ENCODE data around the gene LYVE1. TPM values are rescaled to one million over a fixed set of nuclear protein-coding genes. Genes with fewer than 3 reads are reported as not detected.

LYVE1 gene
- total and polyA plus RNA-seq, 2 donors from 2014 or later: 10.0 to 101 TPM

DNA sequence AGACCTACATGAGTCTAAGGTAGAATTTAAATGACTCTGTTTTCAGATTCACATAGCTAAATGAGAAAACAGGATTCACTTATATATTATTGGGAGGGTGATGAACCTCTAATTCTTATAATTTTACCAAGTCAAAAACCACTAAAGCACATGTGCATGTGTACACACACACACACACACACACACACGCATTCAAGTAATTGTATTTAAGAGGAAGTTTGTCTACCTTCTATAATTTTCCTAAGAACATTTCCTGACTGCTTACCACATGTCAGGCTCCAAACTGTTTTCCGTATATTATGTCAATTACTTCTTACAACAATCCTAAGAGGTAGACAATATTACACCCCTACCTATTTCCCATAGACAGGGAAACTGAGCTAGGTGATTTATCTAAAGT, 34.1 kb downstream of the LYVE1 start:
- FAIRE-seq: no peak

DNA sequence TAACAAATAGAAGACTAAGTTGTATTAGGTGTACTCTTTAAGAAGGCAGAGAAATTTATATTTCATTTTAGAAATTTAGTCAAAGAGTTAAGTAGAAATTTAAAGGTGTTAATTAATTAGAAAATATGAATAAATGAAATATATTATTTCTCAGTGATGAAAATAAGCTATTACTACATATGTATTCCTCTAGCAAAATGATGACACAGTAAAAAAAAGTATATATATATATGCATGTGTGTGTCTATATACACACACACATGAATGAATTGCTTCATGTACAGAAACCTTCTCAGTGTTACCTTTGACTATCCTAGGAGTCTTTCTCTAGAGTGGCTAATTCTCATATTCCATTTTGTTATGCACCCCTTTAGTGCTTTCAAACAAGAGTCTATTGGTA, 35.1 kb downstream of the LYVE1 start:
- intact Hi-C loops (cut with DNase I): no loop called here
- TF ChIP-seq, protein P1, sequence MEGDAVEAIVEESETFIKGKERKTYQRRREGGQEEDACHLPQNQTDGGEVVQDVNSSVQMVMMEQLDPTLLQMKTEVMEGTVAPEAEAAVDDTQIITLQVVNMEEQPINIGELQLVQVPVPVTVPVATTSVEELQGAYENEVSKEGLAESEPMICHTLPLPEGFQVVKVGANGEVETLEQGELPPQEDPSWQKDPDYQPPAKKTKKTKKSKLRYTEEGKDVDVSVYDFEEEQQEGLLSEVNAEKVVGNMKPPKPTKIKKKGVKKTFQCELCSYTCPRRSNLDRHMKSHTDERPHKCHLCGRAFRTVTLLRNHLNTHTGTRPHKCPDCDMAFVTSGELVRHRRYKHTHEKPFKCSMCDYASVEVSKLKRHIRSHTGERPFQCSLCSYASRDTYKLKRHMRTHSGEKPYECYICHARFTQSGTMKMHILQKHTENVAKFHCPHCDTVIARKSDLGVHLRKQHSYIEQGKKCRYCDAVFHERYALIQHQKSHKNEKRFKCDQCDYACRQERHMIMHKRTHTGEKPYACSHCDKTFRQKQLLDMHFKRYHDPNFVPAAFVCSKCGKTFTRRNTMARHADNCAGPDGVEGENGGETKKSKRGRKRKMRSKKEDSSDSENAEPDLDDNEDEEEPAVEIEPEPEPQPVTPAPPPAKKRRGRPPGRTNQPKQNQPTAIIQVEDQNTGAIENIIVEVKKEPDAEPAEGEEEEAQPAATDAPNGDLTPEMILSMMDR (IDR thresholded peaks at IDR 0.05; ENCODE audit: borderline replicate concordance, extremely low read depth, insufficient read depth): no peak
- Histone ChIP-seq H3K9ac (ENCODE audit: low read length in 3 of 3) (no peak overlapping the region), H3K36me3 (ENCODE audit: control insufficient read depth in 2 of 3, insufficient read depth in 3 of 3, low read length in 3 of 3) (peaks cover 7 to 17% (median 9%) of the 10 kb centered on the region in 3 donors), H3K4me1 (ENCODE audit: control insufficient read depth in 2 of 3, insufficient read depth in 2 of 3, low read depth in 1 of 3, low read length in 3 of 3) (no peaks in the 10 kb centered on the region), H3K27ac (ENCODE audit: low read depth in 2 of 2, low read length in 2 of 2) (no peak overlapping the region), H3K4me3 (ENCODE audit: low read length in 3 of 3) (no peak overlapping the region), H3K9me3 (ENCODE audit: control insufficient read depth in 2 of 3, insufficient read depth in 1 of 3, low read length in 3 of 3) (no peaks in the 10 kb centered on the region), H3K27me3 (ENCODE audit: control insufficient read depth, insufficient read depth, low read length) (no peaks in the 10 kb centered on the region)
- DNase-seq (no peak), FAIRE-seq (no peak)

More for the DNA sequence above, 34.1 kb downstream of the LYVE1 start:
- Histone ChIP-seq H3K9me3 (ENCODE audit: control insufficient read depth in 2 of 3, insufficient read depth in 1 of 3, low read length in 3 of 3) (no peaks in the 10 kb centered on the region), H3K27ac (ENCODE audit: low read depth in 2 of 2, low read length in 2 of 2) (no peak overlapping the region), H3K27me3 (ENCODE audit: control insufficient read depth, insufficient read depth, low read length) (no peaks in the 10 kb centered on the region), H3K4me1 (ENCODE audit: control insufficient read depth in 2 of 3, insufficient read depth in 2 of 3, low read depth in 1 of 3, low read length in 3 of 3) (no peaks in the 10 kb centered on the region), H3K9ac (ENCODE audit: low read length in 3 of 3) (no peak overlapping the region), H3K36me3 (ENCODE audit: control insufficient read depth in 2 of 3, insufficient read depth in 3 of 3, low read length in 3 of 3) (peaks cover 1 to 9% (median 6%) of the 10 kb centered on the region in 3 donors), H3K4me3 (ENCODE audit: low read length in 3 of 3) (no peak overlapping the region)
- intact Hi-C loops (cut with DNase I): no loop called here
- no peak for DNase-seq
- TF ChIP-seq, protein P1 (IDR thresholded peaks at IDR 0.05; ENCODE audit: borderline replicate concordance, extremely low read depth, insufficient read depth): no peak

DNA sequence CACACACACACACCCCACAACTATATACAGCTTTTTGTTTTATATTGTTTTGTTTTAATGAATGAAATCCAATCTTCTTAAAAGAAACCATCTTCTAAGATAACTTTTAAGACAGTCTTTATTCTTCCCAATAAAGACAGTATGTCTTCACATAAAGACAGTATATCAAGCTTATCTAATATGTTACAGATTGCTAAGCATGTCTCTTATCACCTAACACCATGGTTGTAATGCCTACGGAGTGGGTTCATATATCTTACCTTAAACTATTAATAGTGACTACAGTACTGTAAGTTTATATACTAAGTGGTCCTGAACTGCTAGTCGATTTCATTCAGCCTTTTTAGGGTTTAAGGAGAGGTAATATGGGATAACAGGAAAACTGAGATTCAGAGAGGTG, 35.9 kb downstream of the LYVE1 start:
- intact Hi-C loops (cut with DNase I): no loop called here
- no peak for DNase-seq
- H3K4me1 ChIP-seq (ENCODE audit: control insufficient read depth in 2 of 3, insufficient read depth in 2 of 3, low read depth in 1 of 3, low read length in 3 of 3): no peaks in the 10 kb centered on the region
- H3K9me3 ChIP-seq (ENCODE audit: control insufficient read depth in 2 of 3, insufficient read depth in 1 of 3, low read length in 3 of 3): no peaks in the 10 kb centered on the region
- no peak overlapping the region for H3K9ac ChIP-seq (ENCODE audit: low read length in 3 of 3)
- no peak overlapping the region for H3K27ac ChIP-seq (ENCODE audit: low read depth in 2 of 2, low read length in 2 of 2)
- TF ChIP-seq, protein P1 (IDR thresholded peaks at IDR 0.05; ENCODE audit: borderline replicate concordance, extremely low read depth, insufficient read depth): no peak
- peaks cover 7 to 17% (median 9%) of the 10 kb centered on the region in 3 donors for H3K36me3 ChIP-seq (ENCODE audit: control insufficient read depth in 2 of 3, insufficient read depth in 3 of 3, low read length in 3 of 3)
- H3K27me3 ChIP-seq (ENCODE audit: control insufficient read depth, insufficient read depth, low read length): no peaks in the 10 kb centered on the region
- no peak overlapping the region for H3K4me3 ChIP-seq (ENCODE audit: low read length in 3 of 3)
- no peak for FAIRE-seq

DNA sequence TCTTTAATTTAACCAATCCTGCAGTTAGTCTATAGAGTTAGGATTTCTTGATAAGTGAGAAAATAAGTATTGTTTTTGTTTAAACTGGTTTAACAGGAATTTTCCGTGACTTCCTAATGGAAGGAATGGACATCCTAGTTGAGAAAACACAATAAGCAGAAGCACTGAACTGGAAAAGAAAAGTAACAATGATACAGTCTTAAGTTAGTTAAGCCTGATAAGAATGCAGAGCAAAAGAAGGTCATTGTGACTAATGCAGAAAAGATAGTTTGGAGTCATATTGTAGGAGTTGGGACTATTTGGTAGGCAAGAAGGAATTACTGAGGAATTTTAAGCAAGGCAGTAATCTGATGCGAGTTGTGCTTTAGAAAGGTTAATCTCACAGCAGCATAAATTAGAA, 39.2 kb downstream of the LYVE1 start:
- Histone ChIP-seq H3K9ac (ENCODE audit: low read length in 3 of 3) (no peak overlapping the region), H3K36me3 (ENCODE audit: control insufficient read depth in 2 of 3, insufficient read depth in 3 of 3, low read length in 3 of 3) (peaks cover 7 to 23% (median 9%) of the 10 kb centered on the region in 3 donors), H3K4me1 (ENCODE audit: control insufficient read depth in 2 of 3, insufficient read depth in 2 of 3, low read depth in 1 of 3, low read length in 3 of 3) (no peaks in the 10 kb centered on the region), H3K9me3 (ENCODE audit: control insufficient read depth in 2 of 3, insufficient read depth in 1 of 3, low read length in 3 of 3) (no peaks in the 10 kb centered on the region), H3K27ac (ENCODE audit: low read depth in 2 of 2, low read length in 2 of 2) (no peak overlapping the region), H3K4me3 (ENCODE audit: low read length in 3 of 3) (no peak overlapping the region), H3K27me3 (ENCODE audit: control insufficient read depth, insufficient read depth, low read length) (no peaks in the 10 kb centered on the region)
- intact Hi-C loops (cut with DNase I): no loop called here
- DNase-seq (no peak), FAIRE-seq (no peak)
- TF ChIP-seq, protein P1 (IDR thresholded peaks at IDR 0.05; ENCODE audit: borderline replicate concordance, extremely low read depth, insufficient read depth): no peak
